DMS53 treated with DMSO at 0.1 percent for 48 hours (cell line): Measurements from ENCODE around the gene CMTM6.
"Not testable (repeated sequence)": the region's sequence is repeated elsewhere in the genome, so short reads cannot be mapped to it uniquely, and the experiment has no call there.

Experiments
- DNase-seq: peaks from one replicate; lab custom pipeline; 2025; ENCODE audit not compliant: unreplicated experiment; lab: John Stamatoyannopoulos, UW

CMTM6 gene

DNA sequence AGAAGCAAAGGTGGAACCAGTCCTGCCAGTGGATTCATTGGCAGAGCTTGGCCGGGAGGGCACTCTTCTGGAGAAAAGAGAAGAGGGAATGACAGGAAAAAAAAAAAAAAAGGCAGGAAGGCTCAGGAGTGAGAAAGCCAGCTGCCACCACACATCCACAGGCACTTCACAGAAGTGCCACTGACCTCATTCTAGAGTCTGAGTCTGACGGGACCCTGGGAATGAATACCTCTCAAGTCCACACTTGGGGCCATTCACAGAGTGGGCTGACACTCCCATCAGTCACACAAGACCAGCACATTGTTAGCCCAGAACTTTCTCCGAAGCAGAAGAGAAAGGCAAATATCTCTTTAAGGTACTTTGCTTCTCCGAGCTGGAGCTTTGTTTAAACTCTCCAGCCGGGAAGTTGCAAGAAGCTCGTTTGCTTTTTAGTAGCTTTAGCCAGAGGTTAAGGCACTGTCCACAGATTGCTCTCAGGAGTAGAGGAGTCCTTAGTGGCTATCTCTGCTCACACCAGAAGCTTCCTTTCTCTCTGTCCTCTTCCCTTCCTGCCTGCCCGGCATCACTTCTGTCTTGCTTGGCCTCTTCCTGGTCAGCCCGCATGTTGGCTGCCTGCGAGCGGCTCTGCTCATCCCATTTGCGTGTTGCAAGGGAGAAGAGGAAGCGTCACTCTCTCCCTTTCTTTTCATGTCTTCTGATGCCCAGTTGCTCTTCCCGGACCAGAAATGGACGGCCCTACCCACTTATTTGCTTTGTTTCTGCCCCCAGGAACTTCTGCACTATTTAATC lies 53.8 kb downstream of the CMTM6 start:
- DNase-seq: no peak

DNA sequence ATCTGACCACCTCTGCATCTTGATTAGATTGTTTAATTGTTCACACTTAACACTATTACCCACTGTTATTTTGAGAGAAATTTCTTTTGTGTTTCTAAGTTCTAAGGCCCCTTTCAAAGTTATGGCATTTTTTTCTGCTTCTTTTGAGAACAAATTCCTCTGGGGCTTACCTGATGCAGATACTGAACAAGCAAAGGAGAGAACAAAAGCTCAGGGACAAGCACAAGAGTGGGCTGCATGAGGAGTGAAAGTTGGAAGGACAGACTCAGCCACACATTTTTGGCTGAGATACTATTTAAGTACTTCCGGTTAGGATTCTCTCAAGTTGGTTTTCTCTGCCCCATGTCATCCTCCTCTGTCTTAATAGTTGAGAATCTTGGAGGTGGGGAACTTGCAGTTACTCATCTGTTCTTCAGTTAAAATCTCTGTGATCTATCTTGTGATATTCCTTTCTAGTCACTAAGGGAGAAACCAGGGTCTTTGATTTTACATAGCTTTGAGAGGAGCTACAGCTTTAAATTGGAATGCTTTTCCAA lies 54.7 kb downstream of the CMTM6 start:
- DNase-seq: no peak

DNA sequence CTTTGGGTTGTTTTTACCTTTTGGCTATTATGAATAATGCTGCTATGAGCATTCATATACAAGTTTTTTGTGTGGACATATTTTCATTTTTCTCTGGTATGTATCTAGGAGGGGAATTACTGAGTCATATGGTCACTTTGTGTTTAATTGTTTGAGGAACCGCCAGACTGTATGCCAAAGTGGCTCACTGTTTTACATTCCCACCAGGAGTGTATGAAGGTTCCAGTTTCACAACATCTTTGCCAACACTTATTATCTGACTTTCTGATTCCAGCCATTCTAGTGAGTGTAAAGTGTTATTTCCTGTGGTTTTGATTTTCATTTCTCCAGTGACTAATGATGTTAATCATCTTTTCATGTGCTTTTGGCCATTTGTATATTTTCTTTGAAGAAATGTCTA lies 59.2 kb downstream of the CMTM6 start:
- no peak for DNase-seq

DNA sequence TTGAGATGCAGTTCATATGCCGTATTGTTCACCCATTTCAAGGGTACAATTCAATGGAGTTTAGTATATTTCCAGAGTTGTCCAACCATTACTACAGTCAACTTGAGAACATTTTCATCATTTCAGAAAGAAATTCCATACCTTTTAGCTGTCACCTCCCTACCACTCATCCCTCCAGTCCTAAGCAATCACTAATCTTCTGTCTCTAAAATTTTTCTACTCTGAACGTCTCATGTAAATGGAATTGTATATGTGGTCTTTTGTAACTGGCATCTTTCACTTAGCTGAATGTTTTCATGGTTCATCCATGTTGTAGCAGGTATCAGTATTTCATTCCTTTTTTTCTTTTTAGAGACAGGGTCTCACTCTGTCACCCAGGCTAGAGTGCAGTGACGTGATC lies 59.9 kb downstream of the CMTM6 start:
- DNase-seq: no peak

DNA sequence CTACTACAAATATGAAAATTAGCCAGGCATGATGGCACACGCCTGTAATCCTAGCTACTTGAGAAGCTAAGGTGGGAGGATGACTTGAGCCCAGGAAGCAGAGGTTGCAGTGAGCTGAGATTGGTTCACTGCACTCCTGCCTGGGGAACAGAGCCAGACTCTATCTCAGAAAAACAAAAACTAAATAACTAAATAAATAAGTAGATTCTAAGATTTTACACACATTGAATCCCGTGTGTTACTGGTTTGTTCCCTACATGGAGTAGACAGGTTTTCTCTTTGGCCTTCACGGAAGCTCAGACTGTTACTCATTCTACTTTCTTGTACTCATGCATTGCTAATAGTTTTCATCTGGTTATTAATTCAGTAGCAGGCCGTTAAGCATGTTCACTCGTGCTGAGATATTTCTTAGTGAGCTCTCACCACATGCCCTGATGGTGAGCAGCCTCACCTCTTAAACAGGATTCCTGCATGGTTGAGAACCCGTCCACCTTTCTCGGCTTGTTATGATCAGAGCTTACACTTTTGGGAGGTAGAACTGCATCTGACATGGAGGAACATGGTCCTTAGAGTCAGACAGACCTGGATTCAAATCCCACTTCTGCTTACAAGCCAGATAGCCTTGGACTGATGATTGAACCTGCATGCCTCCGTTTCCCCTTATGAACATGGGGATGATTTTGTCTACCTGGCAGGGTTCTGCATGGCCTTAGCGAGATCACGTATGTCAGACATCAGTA lies 61.9 kb downstream of the CMTM6 start:
- DNase-seq: no peak

DNA sequence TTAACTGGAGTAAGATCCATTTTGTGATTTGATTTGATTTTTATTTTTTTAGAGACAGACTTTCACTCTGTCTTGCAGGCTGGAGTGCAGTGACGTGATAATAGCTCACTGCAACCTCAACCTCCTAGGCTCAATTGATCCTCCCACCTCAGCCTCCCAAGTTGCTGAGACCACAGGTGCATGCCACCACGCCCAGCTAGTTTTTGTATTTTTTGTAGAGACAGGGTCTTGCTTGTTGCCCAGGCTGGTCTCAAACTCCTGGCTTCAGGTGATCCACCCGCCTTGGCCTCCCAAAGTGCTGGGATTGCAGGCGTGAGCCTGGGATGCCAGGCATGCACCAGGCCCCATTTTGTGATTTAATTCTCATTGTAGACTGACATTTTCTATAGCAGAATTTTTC lies 63.2 kb downstream of the CMTM6 start:
- not testable (repeated sequence) for DNase-seq

DNA sequence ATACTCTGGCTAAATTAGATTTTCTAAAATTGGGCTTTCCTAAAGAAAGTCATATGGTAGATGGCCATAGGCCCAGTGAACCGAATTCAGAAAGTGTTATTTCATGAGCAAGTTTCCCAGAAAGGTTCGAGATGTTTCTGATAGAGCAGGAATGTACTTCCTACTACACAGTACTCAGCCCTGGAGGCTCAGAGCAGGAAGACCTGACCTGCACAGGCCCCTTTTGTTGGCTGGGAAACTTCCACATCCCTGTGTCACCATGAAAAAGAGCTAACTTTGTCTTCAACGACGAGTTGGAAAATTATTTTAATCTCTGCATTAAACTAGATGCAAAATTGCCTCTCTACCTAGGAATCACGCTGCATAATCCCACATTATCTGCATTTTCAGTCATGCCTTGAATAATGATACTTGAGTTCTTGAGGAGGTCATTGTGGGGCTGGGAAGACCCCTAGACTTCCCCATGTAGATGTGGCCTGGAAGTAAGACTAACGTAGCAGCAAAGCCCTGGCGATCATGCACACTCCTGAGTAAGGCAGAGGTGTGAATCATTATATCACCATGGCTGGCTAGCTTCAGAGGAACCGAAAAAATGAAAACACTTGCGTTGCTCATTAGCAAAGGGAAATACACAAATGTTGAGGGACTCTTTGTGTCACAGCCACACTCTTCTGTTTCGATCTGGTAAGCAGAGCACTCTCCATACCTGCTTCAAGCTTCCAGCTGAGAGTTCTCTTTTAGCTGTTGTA lies 63.9 kb downstream of the CMTM6 start:
- DNase-seq: no peak

DNA sequence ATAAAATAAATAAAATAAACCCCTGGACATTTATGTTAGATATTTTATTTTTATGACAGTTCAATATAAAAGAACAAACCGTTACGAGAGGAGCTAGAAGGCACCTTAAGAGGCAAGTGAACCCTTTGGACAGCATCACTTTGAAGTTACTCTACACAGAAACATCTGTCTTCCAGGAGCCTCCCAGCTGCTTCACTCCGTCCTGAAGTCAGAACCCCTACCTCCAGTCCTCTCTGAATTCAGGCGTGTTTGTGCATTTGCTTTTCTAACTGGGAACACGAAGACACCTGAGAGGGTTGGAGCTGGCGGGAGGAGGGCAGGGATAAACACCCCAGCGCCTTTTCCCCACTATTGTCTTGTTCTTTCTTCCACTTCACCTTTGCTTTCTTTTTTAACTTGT lies 64.8 kb downstream of the CMTM6 start:
- DNase-seq: no peak

DNA sequence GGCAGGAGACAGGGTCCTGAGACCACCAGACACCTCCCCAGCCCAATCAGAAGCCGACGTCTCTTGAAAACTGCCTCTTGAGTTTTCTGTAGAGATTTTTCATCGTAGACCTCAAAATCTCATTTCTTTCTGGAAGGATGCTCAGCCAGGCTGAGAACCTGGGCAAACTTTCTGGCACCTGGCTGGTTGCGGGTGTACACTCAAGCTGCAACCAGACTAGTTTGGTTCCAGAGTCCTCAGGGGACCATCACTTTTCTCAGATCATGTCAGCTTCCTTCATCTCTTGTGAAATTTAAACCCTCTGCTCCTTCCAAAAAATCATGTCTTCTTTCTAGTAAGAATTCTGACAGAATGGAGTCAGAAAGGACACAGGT lies 65.8 kb downstream of the CMTM6 start:
- DNase-seq: no peak

DNA sequence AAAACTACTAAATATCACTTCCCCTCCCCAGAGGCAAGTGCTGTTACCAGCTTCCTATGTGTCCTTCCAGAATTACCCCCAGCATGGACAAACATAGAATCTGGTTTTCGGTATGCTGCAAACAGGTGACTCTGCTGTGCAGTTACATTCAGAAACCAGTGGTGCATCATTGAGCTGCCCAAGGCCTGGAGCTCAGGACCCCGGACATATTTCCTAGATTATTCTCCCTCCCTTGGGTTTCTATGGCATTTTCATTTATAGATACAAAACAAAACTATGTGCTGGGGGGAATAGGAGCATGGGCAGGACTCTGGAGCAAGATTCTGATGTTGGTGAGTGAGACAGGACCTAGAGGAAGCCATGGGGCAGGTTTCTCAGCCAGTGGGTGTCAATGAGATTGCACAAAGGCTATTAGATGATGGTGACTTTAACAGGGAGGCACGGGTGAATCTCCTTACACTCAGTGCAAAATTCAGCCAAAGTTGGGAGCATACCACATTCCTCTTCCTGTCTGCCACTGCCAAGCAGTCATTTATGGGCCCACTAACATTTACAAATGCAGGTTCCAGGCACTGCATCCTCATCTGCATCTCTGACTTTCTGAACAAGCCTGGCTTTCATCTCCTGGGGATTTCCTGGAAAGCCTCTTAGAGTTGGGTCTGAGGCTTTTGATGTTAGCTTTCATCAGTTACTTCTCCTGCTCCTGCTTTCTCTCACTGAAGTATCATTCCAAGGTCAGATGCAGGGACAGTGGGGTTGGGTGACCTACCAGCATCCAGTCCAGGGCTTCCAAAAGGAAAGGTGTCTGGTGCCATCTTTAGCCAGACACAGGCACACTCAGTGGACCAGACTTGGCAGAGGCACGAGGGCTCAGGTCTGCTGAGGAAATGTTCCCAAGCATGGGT lies 66.5 kb downstream of the CMTM6 start:
- DNase-seq: no peak

DNA sequence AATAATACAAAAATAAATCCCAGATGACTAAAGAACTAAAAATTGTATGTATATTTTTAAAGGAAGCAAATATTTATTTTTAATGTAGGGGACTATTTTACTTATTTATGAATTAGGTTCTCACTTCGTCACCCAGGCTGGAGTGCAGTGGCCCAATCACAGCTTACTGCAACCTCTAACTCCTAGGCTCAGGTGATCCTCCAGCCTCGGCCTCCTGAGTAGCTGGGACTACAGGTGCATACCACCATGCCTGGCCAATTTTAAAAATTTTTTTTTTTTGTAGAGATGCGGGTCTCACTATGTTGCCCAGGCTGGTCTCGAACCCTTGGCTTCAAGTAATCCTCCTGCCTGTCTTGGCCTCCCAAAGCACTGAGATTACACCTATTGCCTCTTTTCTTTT lies 68.4 kb downstream of the CMTM6 start:
- no peak for DNase-seq

DNA sequence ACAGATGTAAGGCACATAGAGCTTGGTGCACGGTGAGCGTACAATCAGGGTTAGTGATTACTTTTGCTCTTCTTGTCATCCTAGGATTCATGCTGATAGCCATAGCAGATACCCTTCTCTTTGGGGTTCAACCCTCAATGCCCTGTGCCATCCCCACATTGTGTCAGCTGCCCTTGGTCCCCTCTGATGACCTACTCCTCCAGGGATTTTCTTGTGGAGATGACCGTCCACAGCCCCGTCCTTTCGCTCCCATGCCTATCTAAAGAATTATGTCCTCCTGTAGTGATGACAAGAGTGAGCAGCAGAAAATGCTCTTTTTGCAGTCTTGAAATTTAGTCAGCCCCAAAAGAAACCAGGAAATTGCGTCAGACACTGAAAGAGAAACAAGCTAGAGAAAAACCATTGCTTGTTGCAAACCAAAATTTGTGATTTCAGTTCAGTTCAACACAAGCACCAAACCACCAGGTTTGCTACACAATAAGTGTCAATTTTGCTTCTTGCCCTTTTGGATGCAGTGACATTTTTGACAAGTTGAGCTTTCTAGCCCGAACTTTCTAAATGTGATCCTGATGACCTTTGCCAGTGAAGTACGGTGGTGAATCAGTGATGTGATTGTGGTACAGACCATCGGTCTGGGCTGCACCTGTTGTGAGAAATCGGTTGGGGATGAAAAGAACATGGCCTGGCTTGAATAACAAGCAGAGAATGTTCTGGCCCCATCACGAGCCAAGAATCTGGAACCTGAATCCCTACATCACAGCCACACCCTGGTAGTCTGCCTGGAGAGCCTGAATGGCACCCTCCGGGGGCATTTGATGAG lies 69.7 kb downstream of the CMTM6 start:
- no peak for DNase-seq

DNA sequence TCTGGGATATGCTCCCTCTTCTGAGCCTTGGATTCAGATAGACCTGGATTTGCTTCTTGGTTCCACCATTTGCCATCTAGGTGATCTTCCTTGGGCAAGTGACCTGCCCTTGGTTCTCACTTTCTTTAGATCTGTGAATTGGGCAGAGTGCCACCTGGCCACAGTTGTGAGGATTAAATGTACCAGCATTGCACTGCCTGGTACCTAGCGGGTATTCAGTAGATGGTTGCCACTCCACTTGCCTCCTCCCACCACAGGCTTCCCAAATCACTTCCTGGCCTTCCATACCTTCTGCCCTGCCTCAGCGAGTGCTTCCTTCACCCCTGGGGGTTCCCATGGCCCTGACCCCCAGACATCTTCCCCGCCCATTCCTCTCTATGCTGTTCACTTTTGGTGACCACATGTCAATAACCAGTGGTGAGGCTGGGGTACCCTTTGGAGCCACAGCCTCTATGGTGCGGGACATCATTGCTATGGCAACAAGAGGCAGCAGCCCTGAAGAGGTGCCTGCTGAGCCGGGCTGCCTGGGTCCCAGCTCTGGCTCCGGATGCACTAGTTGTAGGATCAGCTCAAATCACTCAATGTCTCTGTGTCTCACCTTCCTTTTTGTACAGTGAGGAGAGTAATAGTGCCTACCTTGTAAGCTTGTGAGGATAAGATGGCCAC lies 70.5 kb downstream of the CMTM6 start:
- DNase-seq: no peak

DNA sequence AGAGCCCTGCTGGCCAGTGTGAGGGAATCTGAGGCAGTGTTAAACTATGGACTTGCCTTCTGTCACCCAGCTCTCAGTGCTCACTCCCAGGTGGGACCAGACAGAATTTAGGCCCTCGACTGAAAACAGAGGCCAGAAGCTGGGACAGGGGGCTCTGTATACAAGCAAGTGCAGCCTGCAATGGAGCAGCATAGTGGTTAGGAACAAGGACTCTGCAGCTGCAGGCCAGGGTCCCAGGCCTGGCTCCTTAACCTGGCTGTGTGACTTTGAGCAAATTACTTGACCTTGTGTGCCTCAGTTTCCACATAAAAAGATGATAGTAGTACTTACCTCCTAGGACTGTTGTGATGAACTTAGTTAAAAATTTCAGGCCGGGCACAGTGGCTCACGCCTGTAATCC lies 71.2 kb downstream of the CMTM6 start:
- no peak for DNase-seq
